Hepatocyte (in vitro differentiated cells): Measurements from ENCODE around the gene INSRR. TPM values are rescaled to one million over a fixed set of nuclear protein-coding genes. Genes with fewer than 3 reads are reported as not detected.

ENCODE experiments used
- DNase-seq: peaks from one replicate; pipeline ENCODE4 v3.0.0-alpha.2; 2016; ENCODE audit warnings: low spot score
- H2AFZ ChIP-seq: fragments of 200-600 bp; sonication (generic); 2 replicates; pipeline ENCODE4 v1.6.0; 2016; ENCODE audit warnings: antibody characterized with exemption, mild to moderate bottlenecking
- H3K27ac ChIP-seq: fragments of 200-600 bp; sonication (generic); 2 replicates; pipeline ENCODE4 v1.5.1; 2016; ENCODE audit warnings: mild to moderate bottlenecking
- H3K27me3 ChIP-seq: fragments of 200-600 bp; sonication (generic); 2 replicates; pipeline ENCODE4 v1.6.1; 2016
- H3K36me3 ChIP-seq: fragments of 200-600 bp; sonication (generic); replicated peaks from 2 replicates; pipeline ENCODE4 v1.5.1; 2016; ENCODE audit warnings: low read depth; ENCODE audit not compliant: insufficient read depth
- H3K4me1 ChIP-seq: fragments of 200-600 bp; sonication (generic); 2 replicates; pipeline ENCODE4 v1.5.1; 2016; ENCODE audit warnings: mild to moderate bottlenecking, moderate library complexity; ENCODE audit not compliant: insufficient read depth
- H3K4me2 ChIP-seq: fragments of 200-600 bp; sonication (generic); 2 replicates; pipeline ENCODE4 v1.6.0; 2016
- H3K4me3 ChIP-seq: fragments of 200-600 bp; sonication (generic); 2 replicates; pipeline ENCODE4 v1.5.1; 2016; ENCODE audit warnings: mild to moderate bottlenecking
- H3K79me2 ChIP-seq: fragments of 200-600 bp; sonication (generic); 2 replicates; pipeline ENCODE4 v1.6.0; 2017; ENCODE audit warnings: mild to moderate bottlenecking
- H3K9me2 ChIP-seq: fragments of 200-600 bp; sonication (generic); replicated peaks from 2 replicates; pipeline ENCODE4 v1.6.0; 2017; ENCODE audit warnings: mild to moderate bottlenecking; ENCODE audit not compliant: insufficient read depth
- H3K9me3 ChIP-seq: fragments of 200-600 bp; sonication (generic); 2 replicates; pipeline ENCODE4 v1.5.1; 2016; ENCODE audit warnings: low read depth, mild to moderate bottlenecking
- H4K20me1 ChIP-seq: fragments of 200-600 bp; sonication (generic); 2 replicates; pipeline ENCODE4 v1.6.0; 2016; ENCODE audit warnings: mild to moderate bottlenecking; ENCODE audit not compliant: insufficient read depth, poor library complexity, severe bottlenecking
- CTCF ChIP-seq: fragments of 200-600 bp; sonication (generic); IDR thresholded peaks from 2 replicates; pipeline ENCODE4 v1.5.1; 2016; ENCODE audit warnings: antibody characterized with exemption, mild to moderate bottlenecking; ENCODE audit not compliant: poor library complexity
- EZH2 ChIP-seq: fragments of 200-600 bp; sonication (generic); IDR thresholded peaks from 2 replicates; pipeline ENCODE4 v1.6.1; 2016; ENCODE audit warnings: antibody characterized with exemption, mild to moderate bottlenecking, borderline replicate concordance
- EZH2phosphoT487 ChIP-seq: fragments of 200-600 bp; sonication (generic); IDR thresholded peaks from one replicate; pipeline ENCODE4 v1.6.1; 2018; ENCODE audit warnings: antibody characterized with exemption, mild to moderate bottlenecking, low read depth, moderate library complexity; ENCODE audit not compliant: unreplicated experiment, severe bottlenecking
- WGBS: methylation state at CpG from one replicate; pipeline ENCODE4 v1.1.6; 2016; ENCODE audit warnings: low lambda C conversion rate; ENCODE audit errors: missing lambda C conversion rate; 5-methylcytosine and 5-hydroxymethylcytosine counted together
- polyA plus RNA-seq: library from polyadenylated mRNA; unstranded; fragments of >200 nt; fragmentation: Nextera tagmentation; extraction: Ambion mirVana; gene quantifications from 2 replicates; pipeline ENCODE4 v1.2.1, GENCODE V29; 2016
- total RNA-seq: library from RNA; depleted of rRNA; stranded (reverse); fragments of >200 nt; gene quantifications from 2 replicates; pipeline ENCODE4 v1.2.3, GENCODE V29; 2014

The INSRR gene
- total and polyA plus RNA-seq, 2 experiments from 2014 or later, result not detected

DNA sequence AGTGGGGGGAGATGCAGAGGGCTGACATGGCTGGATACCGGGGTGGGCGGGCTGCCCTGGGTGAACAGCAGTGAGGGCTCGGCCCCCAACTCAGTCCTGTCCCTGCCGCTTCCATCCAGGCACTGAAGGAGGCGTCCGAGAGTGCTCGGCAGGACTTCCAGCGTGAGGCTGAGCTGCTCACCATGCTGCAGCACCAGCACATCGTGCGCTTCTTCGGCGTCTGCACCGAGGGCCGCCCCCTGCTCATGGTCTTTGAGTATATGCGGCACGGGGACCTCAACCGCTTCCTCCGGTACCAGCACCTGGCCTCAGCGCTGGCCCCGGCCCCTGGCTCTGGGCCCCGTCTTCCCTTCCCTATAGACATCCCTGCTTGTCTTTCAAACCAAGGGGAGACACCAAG lies 17.4 kb upstream of the INSRR start:
- H2AFZ ChIP-seq, result no peak overlapping the region
- H3K27ac ChIP-seq, result no peak overlapping the region
- H3K36me3 ChIP-seq, result no peaks in the 10 kb centered on the region
- H3K4me3 ChIP-seq, result no peak overlapping the region
- no peaks in the 10 kb centered on the region for H3K9me3 ChIP-seq
- no peak overlapping the region for H3K4me2 ChIP-seq
- DNase-seq, result no peak
- TF ChIP-seq CTCF (no peak), EZH2phosphoT487 (no peak), EZH2 (no peak)
- no peaks in the 10 kb centered on the region for H3K4me1 ChIP-seq
- H3K79me2 ChIP-seq, result no peaks in the 10 kb centered on the region
- no peaks in the 10 kb centered on the region for H3K9me2 ChIP-seq
- peaks cover 27% of the 10 kb centered on the region for H3K27me3 ChIP-seq
- WGBS, result 18% methylated on average over 18 of the region's 21 CpGs
- no peaks in the 10 kb centered on the region for H4K20me1 ChIP-seq

- no peaks in the 10 kb centered on the region for H3K4me1 ChIP-seq
- H3K9me3 ChIP-seq, result no peaks in the 10 kb centered on the region
- no peak overlapping the region for H2AFZ ChIP-seq
- 83% methylated on average over 5 of the region's 5 CpGs for WGBS
- no peaks in the 10 kb centered on the region for H3K79me2 ChIP-seq
- DNase-seq, result no peak
- H3K4me2 ChIP-seq, result no peak overlapping the region
- TF ChIP-seq EZH2 (no peak), EZH2phosphoT487 (no peak), CTCF (no peak)
- H3K4me3 ChIP-seq, result no peak overlapping the region
- no peaks in the 10 kb centered on the region for H4K20me1 ChIP-seq
- H3K36me3 ChIP-seq, result no peaks in the 10 kb centered on the region
- H3K27me3 ChIP-seq, result peaks cover 31% of the 10 kb centered on the region
- H3K9me2 ChIP-seq, result no peaks in the 10 kb centered on the region
- H3K27ac ChIP-seq, result no peak overlapping the region
Observed at GRCh38 chr1:156875341-156875615, 16.4 kb upstream of the INSRR start.

GRCh38 chr1:156874572-156875340 lies 15.8 kb upstream of the INSRR start:
- Histone ChIP-seq H4K20me1 (no peaks in the 10 kb centered on the region), H3K9me3 (no peaks in the 10 kb centered on the region), H3K36me3 (no peaks in the 10 kb centered on the region), H3K27ac (no peak overlapping the region), H3K27me3 (peaks cover 31% of the 10 kb centered on the region), H3K9me2 (no peaks in the 10 kb centered on the region), H3K79me2 (no peaks in the 10 kb centered on the region), H3K4me3 (no peak overlapping the region), H3K4me1 (no peaks in the 10 kb centered on the region), H2AFZ (no peak overlapping the region), H3K4me2 (no peak overlapping the region)
- no peak for DNase-seq
- TF ChIP-seq CTCF (no peak), EZH2phosphoT487 (no peak), EZH2 (no peak)
- WGBS, result 77% methylated on average over 16 of the region's 16 CpGs

DNA sequence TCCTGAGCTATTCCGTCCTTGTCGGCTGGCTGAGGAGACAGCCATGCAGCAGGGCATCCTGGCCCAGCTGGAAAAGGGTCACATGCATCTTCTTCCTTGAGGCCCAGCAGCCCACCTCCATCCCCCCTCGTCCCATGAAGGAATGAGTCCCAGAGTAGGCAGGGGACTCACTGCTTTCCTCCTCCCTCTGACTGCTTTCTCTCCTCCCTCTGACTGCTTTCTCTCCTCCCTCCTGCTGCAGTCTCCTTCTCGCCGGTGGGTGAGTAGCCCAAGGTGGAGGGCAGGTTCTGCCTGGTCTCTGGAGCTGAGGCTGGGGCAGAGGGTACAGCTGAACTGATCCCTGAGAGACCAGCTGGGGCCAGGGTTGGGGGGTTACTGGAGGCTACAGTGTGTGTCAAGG lies 15.2 kb upstream of the INSRR start:
- Histone ChIP-seq H3K27ac (no peak overlapping the region), H3K4me2 (no peak overlapping the region), H4K20me1 (no peaks in the 10 kb centered on the region), H3K79me2 (no peaks in the 10 kb centered on the region), H3K36me3 (no peaks in the 10 kb centered on the region), H3K4me1 (no peaks in the 10 kb centered on the region), H3K4me3 (no peak overlapping the region), H3K9me3 (no peaks in the 10 kb centered on the region), H3K27me3 (peaks cover 31% of the 10 kb centered on the region), H2AFZ (no peak overlapping the region), H3K9me2 (no peaks in the 10 kb centered on the region)
- no peak for TF ChIP-seq EZH2phosphoT487
- no peak for TF ChIP-seq CTCF
- TF ChIP-seq EZH2, result no peak
- 88% methylated on average over 5 of the region's 5 CpGs for WGBS
- DNase-seq, result no peak
